ENCODE measurements around the gene ITGB4. TPM values are rescaled to one million over a fixed set of nuclear protein-coding genes. Genes with fewer than 3 reads are reported as not detected.

Gene ITGB4
- total RNA-seq, 4 donors from 2014 or later: 196 to 323 (median 229) TPM

GRCh38 chr17:75703591-75703990 is 17.7 kb upstream of the ITGB4 start:
- Histone ChIP-seq H3K36me3 (peaks cover 0 to 59% (median 34%) of the 10 kb centered on the region in 4 donors), H3K27ac (no peak overlapping the region), H3K27me3 (no peaks in the 10 kb centered on the region), H3K9me3 (no peaks in the 10 kb centered on the region), H3K4me1 (peaks cover 4 to 20% (median 12%) of the 10 kb centered on the region in 4 donors), H3K4me3 (no peak overlapping the region)
- in situ Hi-C loops (cut with MboI; ENCODE audit: low pct_ligation_motif_present in 1 of 4, low pct_unique_long_range_greater_than_20kb in 1 of 4, low sequenced_read_pairs in 3 of 4) (no loop called here), intact Hi-C loops (cut with DNase I; ENCODE audit: low total_unique reads) (no loop called here)
- DNase-seq: no peak
- 91% methylated on average over 9 of the region's 9 CpGs; no CpG with 5 or more reads in 1 of the 2 donors for WGBS, 2 donors (ENCODE audit: low coverage in 1 of 2)
- TF ChIP-seq POLR2A (IDR thresholded peaks at IDR 0.05) (no peak), EP300 (IDR thresholded peaks at IDR 0.05; ENCODE audit: low read depth) (no peak), POLR2AphosphoS5 (IDR thresholded peaks at IDR 0.05) (no peak), CTCF (IDR thresholded peaks at IDR 0.05) (no peak)

- H3K27ac ChIP-seq: no peak overlapping the region
- TF ChIP-seq POLR2A (IDR thresholded peaks at IDR 0.05) (no peak), CTCF (IDR thresholded peaks at IDR 0.05) (no peak), POLR2AphosphoS5 (IDR thresholded peaks at IDR 0.05) (no peak), EP300 (IDR thresholded peaks at IDR 0.05; ENCODE audit: low read depth) (no peak)
- intact Hi-C loops (cut with DNase I; ENCODE audit: low total_unique reads): no loop called here
These were observed 16.0 kb upstream of the ITGB4 start for GRCh38 chr17:75704963-75705875.

GRCh38 chr17:75706042-75706728 is 15.1 kb upstream of the ITGB4 start:
- H3K36me3 ChIP-seq: peaks cover 0 to 55% (median 27%) of the 10 kb centered on the region in 4 donors
- H3K27ac ChIP-seq: no peak overlapping the region
- TF ChIP-seq POLR2AphosphoS5 (IDR thresholded peaks at IDR 0.05): no peak
- TF ChIP-seq EP300 (IDR thresholded peaks at IDR 0.05; ENCODE audit: low read depth): no peak
- TF ChIP-seq POLR2A (IDR thresholded peaks at IDR 0.05): no peak
- TF ChIP-seq CTCF (IDR thresholded peaks at IDR 0.05): no peak

More at GRCh38 chr17:75704963-75705875, 16.0 kb upstream of the ITGB4 start:
- in situ Hi-C loops (cut with MboI; ENCODE audit: low pct_ligation_motif_present in 1 of 4, low pct_unique_long_range_greater_than_20kb in 1 of 4, low sequenced_read_pairs in 3 of 4): no loop called here
- Histone ChIP-seq H3K4me3 (no peak overlapping the region), H3K36me3 (peaks cover 0 to 59% (median 34%) of the 10 kb centered on the region in 4 donors), H3K27me3 (no peaks in the 10 kb centered on the region), H3K9me3 (no peaks in the 10 kb centered on the region), H3K4me1 (peaks cover 0 to 5% (median 0%) of the 10 kb centered on the region in 4 donors)
- DNase-seq: no peak
- WGBS, 2 donors (ENCODE audit: low coverage in 1 of 2): 80% methylated on average over 21 of the region's 27 CpGs; no CpG with 5 or more reads in 1 of the 2 donors

GRCh38 chr17:75707079-75707571 is 14.1 kb upstream of the ITGB4 start:
- peak overlapping the region in 2 of 4 donors; percentile 10 to 12 for H3K27ac ChIP-seq
- H3K27me3 ChIP-seq: no peaks in the 10 kb centered on the region
- 84% methylated on average over 11 of the region's 12 CpGs; no CpG with 5 or more reads in 1 of the 2 donors for WGBS, 2 donors (ENCODE audit: low coverage in 1 of 2)
- H3K4me1 ChIP-seq: no peaks in the 10 kb centered on the region
- in situ Hi-C loops (cut with MboI; ENCODE audit: low pct_ligation_motif_present in 1 of 4, low pct_unique_long_range_greater_than_20kb in 1 of 4, low sequenced_read_pairs in 3 of 4): no loop called here
- intact Hi-C loops (cut with DNase I; ENCODE audit: low total_unique reads): no loop called here
- TF ChIP-seq POLR2AphosphoS5 (IDR thresholded peaks at IDR 0.05) (peak in 1 of 3 donors; percentile 24), EP300 (IDR thresholded peaks at IDR 0.05; ENCODE audit: low read depth) (no peak), POLR2A (IDR thresholded peaks at IDR 0.05) (no peak), CTCF (IDR thresholded peaks at IDR 0.05) (no peak)
- no peaks in the 10 kb centered on the region for H3K9me3 ChIP-seq
- H3K4me3 ChIP-seq: no peak overlapping the region
- H3K36me3 ChIP-seq: peaks cover 0 to 48% (median 24%) of the 10 kb centered on the region in 4 donors
- DNase-seq: no peak

More at GRCh38 chr17:75706042-75706728, 15.1 kb upstream of the ITGB4 start:
- no peak for DNase-seq
- H3K4me3 ChIP-seq: no peak overlapping the region
- intact Hi-C loops (cut with DNase I; ENCODE audit: low total_unique reads): no loop called here
- H3K4me1 ChIP-seq: no peaks in the 10 kb centered on the region
- WGBS, 2 donors (ENCODE audit: low coverage in 1 of 2): 89% methylated on average over 20 of the region's 20 CpGs; no CpG with 5 or more reads in 1 of the 2 donors
- no peaks in the 10 kb centered on the region for H3K9me3 ChIP-seq
- in situ Hi-C loops (cut with MboI; ENCODE audit: low pct_ligation_motif_present in 1 of 4, low pct_unique_long_range_greater_than_20kb in 1 of 4, low sequenced_read_pairs in 3 of 4): no loop called here
- no peaks in the 10 kb centered on the region for H3K27me3 ChIP-seq

All from transverse colon (tissue), 4 donors.